Lower leg skin (tissue), 4 donors: ENCODE measurements around the gene ACAA1. TPM values are rescaled to one million over a fixed set of nuclear protein-coding genes. Genes with fewer than 3 reads are reported as not detected.
A peak's percentile ranks its signal among the peaks of the same experiment; 100 is the strongest.

Experiments
- DNase-seq, 2 donors: peaks; one replicate each; pipeline ENCODE4 v3.0.0-alpha.2; 2019; ENCODE audit warnings: low spot score in 2 of 2
- H3K4me3 ChIP-seq: fragments of 200-600 bp; sonication (generic); 2 replicates; pipeline ENCODE4 v1.5.1; 2017; ENCODE audit warnings: mild to moderate bottlenecking, low read depth; ENCODE audit not compliant: poor library complexity, severe bottlenecking
- CTCF ChIP-seq, 3 donors: fragments of 450-650 bp; IDR thresholded peaks; one replicate each; pipeline ENCODE4 v1.5.1; 2016; ENCODE audit warnings: antibody characterized with exemption in 3 of 3, mild to moderate bottlenecking in 3 of 3, moderate library complexity in 2 of 3
- POLR2A ChIP-seq, 2 donors: fragments of 450-650 bp; IDR thresholded peaks; one replicate each; pipeline ENCODE4 v1.6.1; 2016 to 2017; ENCODE audit warnings: antibody characterized with exemption in 2 of 2, mild to moderate bottlenecking in 1 of 2, moderate library complexity in 1 of 2
- WGBS, 2 donors: methylation state at CpG; one replicate each; pipeline ENCODE4 v1.1.5; 2018; 5-methylcytosine and 5-hydroxymethylcytosine counted together
- intact Hi-C: fragments of 100-400 bp; cut with DNase I; formaldehyde crosslinking; loops from one replicate; pipeline ENCODE4 v1.15.0; 2023; ENCODE audit warnings: low total_unique reads
- total RNA-seq, 4 donors: library from RNA; depleted of rRNA; stranded (reverse); fragments of >200 nt; gene quantifications; one replicate each; pipeline ENCODE4 v1.1.0, GENCODE V29; 2016

The ACAA1 gene
- total RNA-seq, 4 donors from 2014 or later = 28.1 to 50.1 (median 40.2) TPM

GRCh38 chr3:38151667-38152265 lies 14.8 kb upstream of the ACAA1 start:
- intact Hi-C loops = no loop called here
- no peak overlapping the region for H3K4me3 ChIP-seq
- 73 to 75% methylated on average over 3 of the region's 3 CpGs for WGBS, 2 donors
- TF ChIP-seq CTCF (IDR thresholded peaks at IDR 0.05) (no peak), POLR2A (IDR thresholded peaks at IDR 0.05) (no peak)
- DNase-seq = peak in 1 of 2 donors; percentile 5

GRCh38 chr3:38150780-38151528 lies 14.0 kb upstream of the ACAA1 start:
- no peak overlapping the region for H3K4me3 ChIP-seq
- intact Hi-C loops = no loop called here
- WGBS, 2 donors = 78 to 81% methylated on average over 3 of the region's 3 CpGs
- DNase-seq = peak in 1 of 2 donors; percentile 15
- TF ChIP-seq CTCF (IDR thresholded peaks at IDR 0.05) (no peak), POLR2A (IDR thresholded peaks at IDR 0.05) (no peak)

- WGBS, 2 donors = 63 to 85% methylated on average over 3 of the region's 3 CpGs
- no peak overlapping the region for H3K4me3 ChIP-seq
- TF ChIP-seq POLR2A (IDR thresholded peaks at IDR 0.05) (no peak), CTCF (IDR thresholded peaks at IDR 0.05) (no peak)
- intact Hi-C loops = no loop called here
- DNase-seq = no peak
These were observed 12.8 kb upstream of the ACAA1 start for GRCh38 chr3:38149708-38150107.

- intact Hi-C loops = no loop called here
These were observed 11.5 kb upstream of the ACAA1 start for GRCh38 chr3:38148311-38148882.

GRCh38 chr3:38147421-38147820 lies 10.5 kb upstream of the ACAA1 start:
- no peak overlapping the region for H3K4me3 ChIP-seq
- DNase-seq = no peak
- WGBS, 2 donors = 80 to 97% methylated on average over 3 of the region's 3 CpGs
- no peak for TF ChIP-seq POLR2A (IDR thresholded peaks at IDR 0.05)
- no peak for TF ChIP-seq CTCF (IDR thresholded peaks at IDR 0.05)
- intact Hi-C loops = no loop called here

More at GRCh38 chr3:38148311-38148882, 11.5 kb upstream of the ACAA1 start:
- whole genome bisulfite sequencing, 2 donors = 73 to 76% methylated on average over 5 of the region's 5 CpGs
- no peak for TF ChIP-seq POLR2A (IDR thresholded peaks at IDR 0.05)
- TF ChIP-seq CTCF (IDR thresholded peaks at IDR 0.05) = no peak
- no peak for DNase-seq
- no peak overlapping the region for H3K4me3 ChIP-seq
